Renal cortex interstitium (tissue), 11 donors: ENCODE results near the gene KIF9. TPM values are rescaled to one million over a fixed set of nuclear protein-coding genes. Genes with fewer than 3 reads are reported as not detected.
"Not testable (repeated sequence)": the region's sequence is repeated elsewhere in the genome, so short reads cannot be mapped to it uniquely, and the experiment has no call there.

Experiments used
- DNase-seq, 11 donors: peaks; one replicate each; pipeline ENCODE4 v3.0.0-alpha.2; 2013; ENCODE audit warnings: low read depth in 9 of 11, low spot score in 4 of 11; ENCODE audit errors: extremely low read depth in 1 of 11
- polyA plus RNA-seq, 3 donors: library from polyadenylated mRNA; unstranded; fragments of 120-200 nt; gene quantifications; one replicate each; pipeline ENCODE4 v1.2.1, GENCODE V29; 2013; ENCODE audit not compliant: insufficient read length in 3 of 3

Gene KIF9
- polyA plus RNA-seq, 3 donors: 22.4 to 26.0 (median 24.4) TPM

- DNase-seq: no peak
Observed at GRCh38 chr3:47266709-47267489, 15.7 kb downstream of the KIF9 start.

GRCh38 chr3:47265725-47266428 is 16.7 kb downstream of the KIF9 start:
- DNase-seq: no peak

- no peak for DNase-seq
Observed at GRCh38 chr3:47265008-47265407, 17.6 kb downstream of the KIF9 start.

GRCh38 chr3:47261301-47261700 is 21.3 kb downstream of the KIF9 start:
- DNase-seq: no peak

GRCh38 chr3:47260605-47261004 is 22.0 kb downstream of the KIF9 start:
- DNase-seq: no peak

GRCh38 chr3:47259114-47259513 is 23.5 kb downstream of the KIF9 start:
- no peak for DNase-seq

GRCh38 chr3:47256331-47256730 is 26.3 kb downstream of the KIF9 start:
- DNase-seq: not testable (repeated sequence)

- no peak for DNase-seq
Observed at GRCh38 chr3:47251689-47252088, 30.9 kb downstream of the KIF9 start.

GRCh38 chr3:47251085-47251484 is 31.5 kb downstream of the KIF9 start:
- DNase-seq: not testable (repeated sequence)

GRCh38 chr3:47250309-47251060 is 32.1 kb downstream of the KIF9 start:
- no peak for DNase-seq

- no peak for DNase-seq
Observed at GRCh38 chr3:47247131-47248064, 35.2 kb downstream of the KIF9 start.

- no peak for DNase-seq
Observed at GRCh38 chr3:47245271-47245670, 37.3 kb downstream of the KIF9 start.

- DNase-seq: no peak
Observed at GRCh38 chr3:47244531-47245100, 38.0 kb downstream of the KIF9 start.

- DNase-seq: no peak
Observed at GRCh38 chr3:47243419-47244147, 39.0 kb downstream of the KIF9 start.

GRCh38 chr3:47239929-47240328 is 42.7 kb downstream of the KIF9 start:
- no peak for DNase-seq

GRCh38 chr3:47238017-47238416 is 44.6 kb downstream of the KIF9 start:
- no peak for DNase-seq

- no peak for DNase-seq
Observed at GRCh38 chr3:47228088-47228487, 54.5 kb downstream of the KIF9 start.

GRCh38 chr3:47227678-47228077 is 54.9 kb downstream of the KIF9 start:
- no peak for DNase-seq
